Heart left ventricle (tissue), 16 donors: ENCODE data around the gene CBLL1. TPM values are rescaled to one million over a fixed set of nuclear protein-coding genes. Genes with fewer than 3 reads are reported as not detected.

Experiments
- ATAC-seq, 4 donors: fragments of 200-7000 bp; cut with Tn5 transposase; one replicate each; pipeline ENCODE4 v1.9.1; 2020 to 2022; ENCODE audit warnings: moderate library complexity in 4 of 4, mild to moderate bottlenecking in 3 of 4, moderate number of reproducible peaks in 1 of 4
- DNase-seq, 5 donors: peaks; one replicate each; pipeline ENCODE4 v3.0.0-alpha.2; 2020
- H3K27ac ChIP-seq, 12 donors: fragments of 200-600 bp; sonication (generic) in 4 of 12; one replicate each; pipeline versions ENCODE4 v1.5.0 to v1.8.0; 2016 to 2022; ENCODE audit warnings: mild to moderate bottlenecking in 2 of 12
- H3K27me3 ChIP-seq, 9 donors: fragments of 200-600 bp; sonication (generic) in 2 of 9; one replicate each; pipeline versions ENCODE4 v1.5.1 to v1.8.0; 2016 to 2022; ENCODE audit warnings: mild to moderate bottlenecking in 3 of 9
- H3K36me3 ChIP-seq, 9 donors: fragments of 200-600 bp; sonication (generic) in 2 of 9; one replicate each; pipeline versions ENCODE4 v1.5.0 to v1.8.0; 2018 to 2022; ENCODE audit warnings: mild to moderate bottlenecking in 2 of 9
- H3K4me1 ChIP-seq, 12 donors: fragments of 200-600 bp; sonication (generic) in 4 of 12; one replicate each; pipeline versions ENCODE4 v1.5.0 to v1.8.0; 2016 to 2022; ENCODE audit warnings: mild to moderate bottlenecking in 3 of 12
- H3K4me3 ChIP-seq, 12 donors: fragments of 200-600 bp; sonication (generic) in 4 of 12; one replicate each; pipeline versions ENCODE4 v1.5.0 to v1.8.0; 2017 to 2022; ENCODE audit warnings: mild to moderate bottlenecking in 9 of 12, moderate library complexity in 4 of 12
- H3K9me3 ChIP-seq, 12 donors: fragments of 200-600 bp; sonication (generic) in 4 of 12; one replicate each; pipeline versions ENCODE4 v1.5.0 to v1.8.0; 2016 to 2022; ENCODE audit warnings: mild to moderate bottlenecking in 1 of 12
- CTCF ChIP-seq, 12 donors: fragments of 200-600 bp; sonication (generic) in 4 of 12; IDR thresholded peaks; one replicate each; pipeline versions ENCODE4 v1.5.0 to v1.8.0; 2018 to 2022; ENCODE audit warnings: antibody characterized with exemption in 12 of 12, mild to moderate bottlenecking in 5 of 12
- POLR2A ChIP-seq, 2 donors: fragments of 450-650 bp; IDR thresholded peaks; one replicate each; pipeline ENCODE4 v1.6.1; 2017; ENCODE audit warnings: antibody characterized with exemption in 2 of 2, mild to moderate bottlenecking in 2 of 2, moderate library complexity in 2 of 2
- WGBS, 4 donors: extraction: QIAGEN DNeasy Blood & Tissue Kit in 2 of 4; methylation state at CpG; one replicate each; pipeline versions ENCODE4 v1.1.5 to v1.1.7; 2013 to 2018; 5-methylcytosine and 5-hydroxymethylcytosine counted together
- intact Hi-C, 10 donors: fragments of 100-400 bp; cut with DNase I; formaldehyde crosslinking; loops; one replicate each; pipeline versions ENCODE4 v1.11.1 to v1.14.2; 2022
- long read RNA-seq, 3 donors: library from polyadenylated mRNA; unstranded; transcript quantifications; one replicate each; pipeline ENCODE4 v2.0.0, GENCODE V29; 2020 to 2021
- polyA plus RNA-seq, 2 donors: library from polyadenylated mRNA; stranded (reverse); fragments of 200-250 nt; gene quantifications; one replicate each; pipeline ENCODE4 v1.2.3, GENCODE V29; 2013
- total RNA-seq, 9 donors: library from RNA; depleted of rRNA in 2 of 9; stranded (reverse); fragments of >200 nt in 2 of 9; fragmentation: NEBNext Ultra II Directional in 3 of 9; extraction: Animal tissue kit (Norgen Biotek cat#: 25700) in 3 of 9; gene quantifications; one replicate each; pipeline versions ENCODE4 v1.1.0 to v1.2.4, GENCODE V29; 2016 to 2023
- donor health status: ischemic (EF 13 %, LVEDD 7.1; RV severe dilation, severe dysfunction).
- donor health status: healthy with polysubstance abuse.
- donor health status: DM: no; HTN: yes; CAD: no.
- donor health status: DM: no; HTN: no; CAD: no.
- donor health status: ischemic (EF 25% LVEDD 6.9; RV normal size, moderate dysfunction).
- donor health status: ischemic (EF 25% LVEDD 5.7; RV mildly dilated, moderate dysfunction).
- donor health status: healthy.
- donor health status: DM: yes; HTN: yes; CAD: no.
- donor health status: ischemic (EF 35%, LVEDD 5.7; RV mildly dilated, moderate dysfunction).
- donor health status: nonischemic (EF 11% LVEDD 7.7; RV severe dilation, severe dysfunction).
- donor health status: DM: yes; HTN: yes; CAD: no.
- donor health status: PGD.
- donor health status: ischemic (EF 29% LVEDD 5.4; RV normal size, mild dysfunction).
- donor health status: nonischemic (EF 23%, LVEDD 6.1; RV moderate dilation, normal function).

Gene CBLL1, protein sequence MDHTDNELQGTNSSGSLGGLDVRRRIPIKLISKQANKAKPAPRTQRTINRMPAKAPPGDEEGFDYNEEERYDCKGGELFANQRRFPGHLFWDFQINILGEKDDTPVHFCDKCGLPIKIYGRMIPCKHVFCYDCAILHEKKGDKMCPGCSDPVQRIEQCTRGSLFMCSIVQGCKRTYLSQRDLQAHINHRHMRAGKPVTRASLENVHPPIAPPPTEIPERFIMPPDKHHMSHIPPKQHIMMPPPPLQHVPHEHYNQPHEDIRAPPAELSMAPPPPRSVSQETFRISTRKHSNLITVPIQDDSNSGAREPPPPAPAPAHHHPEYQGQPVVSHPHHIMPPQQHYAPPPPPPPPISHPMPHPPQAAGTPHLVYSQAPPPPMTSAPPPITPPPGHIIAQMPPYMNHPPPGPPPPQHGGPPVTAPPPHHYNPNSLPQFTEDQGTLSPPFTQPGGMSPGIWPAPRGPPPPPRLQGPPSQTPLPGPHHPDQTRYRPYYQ
- 10 to 100 TPM; 17.1 to 39.8 (median 24.3) TPM for total RNA-seq
- polyA plus RNA-seq: 10 to 100 TPM in 1 of 2 donors, 1 to 10 TPM in 1; 5.0 to 11.3 TPM
- long read RNA-seq, donor 1, partial matches to known transcripts: 0 of 1 reads
- long read RNA-seq, donor 1, other reads (novel, unspliced or antisense): 1 of 1 reads
- long read RNA-seq, donor 2, partial matches to known transcripts: 0 of 3 reads
- long read RNA-seq, donor 2, other reads (novel, unspliced or antisense): 3 of 3 reads
- long read RNA-seq, donor 3, partial matches to known transcripts: 1 of 1 reads
- long read RNA-seq, donor 3, other reads (novel, unspliced or antisense): 0 of 1 reads

DNA sequence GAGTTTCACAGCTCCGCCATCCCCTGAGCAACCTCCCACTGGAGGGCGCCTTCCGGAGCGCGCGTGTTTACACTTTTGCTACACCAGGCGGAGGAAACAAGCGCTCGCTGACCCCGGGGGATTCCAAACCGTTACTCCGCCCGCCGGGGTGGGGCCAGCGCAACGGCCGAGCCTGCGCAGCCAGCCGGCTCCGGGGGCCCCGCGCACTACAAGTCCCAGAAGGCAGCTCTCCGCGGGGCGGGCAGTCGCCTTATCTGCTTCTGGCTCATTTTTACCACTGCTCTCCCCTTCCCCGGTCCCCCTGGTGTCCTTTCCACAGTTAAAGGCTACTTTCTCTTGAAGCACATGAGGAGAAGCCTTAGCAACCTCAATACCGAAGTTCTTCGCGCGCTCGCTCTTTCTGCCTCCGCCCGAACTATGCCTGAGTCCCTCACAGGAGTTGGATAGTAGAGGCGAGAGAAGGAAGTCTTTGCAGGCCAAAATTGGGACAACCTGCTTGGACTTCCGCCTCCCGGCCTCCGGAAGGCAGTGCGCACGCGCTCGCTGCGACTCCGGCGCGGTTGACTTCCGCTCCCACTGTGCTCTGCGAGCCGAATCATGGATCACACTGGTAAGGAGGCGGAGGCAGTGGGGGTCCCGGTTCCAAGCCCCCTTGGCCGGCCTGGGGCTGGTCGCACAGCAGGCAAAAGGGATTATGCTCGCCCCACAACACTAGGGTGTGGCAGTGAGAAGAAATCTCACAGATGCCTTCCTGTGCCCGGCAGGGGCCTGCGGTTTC, at the start of gene CBLL1:
CBLL1 (plus strand) TSS at position 576 of the 778 bp plus-strand sequence; CDS start at position 598, 22 bp downstream.
- peaks cover 0 to 2% (median 1%) of the 10 kb centered on the region in 9 donors for H3K36me3 ChIP-seq
- TF ChIP-seq POLR2A (IDR thresholded peaks at IDR 0.05) (peak in 1 of 2 donors; percentile 72), CTCF (IDR thresholded peaks at IDR 0.05) (peak; percentile 51 to 94 (median 74))
- WGBS, 4 donors: 0 to 1% (median 0%) methylated on average over 14 to 56 of the region's 56 CpGs
- H3K27me3 ChIP-seq: no peaks in the 10 kb centered on the region
- H3K27ac ChIP-seq: peak within 1 kb of the TSS; percentile 92 to 99 (median 97)
- intact Hi-C loops: loop anchor here (2.0 to 10.0 kb wide), 6 partner anchors 129 to 404 kb away; partner anchors contain the start of genes COG5 (in 1 of the 10) and DUS4L (in 1 of the 10)
- H3K9me3 ChIP-seq: no peaks in the 10 kb centered on the region
- H3K4me3 ChIP-seq: peak within 1 kb of the TSS; percentile 67 to 94 (median 82)
- DNase-seq (peak; percentile 97 to 98 (median 98)), ATAC-seq (peak; percentile 98 to 99 (median 98))
- H3K4me1 ChIP-seq: peaks cover 7 to 48% (median 28%) of the 10 kb centered on the region in 12 donors

DNA sequence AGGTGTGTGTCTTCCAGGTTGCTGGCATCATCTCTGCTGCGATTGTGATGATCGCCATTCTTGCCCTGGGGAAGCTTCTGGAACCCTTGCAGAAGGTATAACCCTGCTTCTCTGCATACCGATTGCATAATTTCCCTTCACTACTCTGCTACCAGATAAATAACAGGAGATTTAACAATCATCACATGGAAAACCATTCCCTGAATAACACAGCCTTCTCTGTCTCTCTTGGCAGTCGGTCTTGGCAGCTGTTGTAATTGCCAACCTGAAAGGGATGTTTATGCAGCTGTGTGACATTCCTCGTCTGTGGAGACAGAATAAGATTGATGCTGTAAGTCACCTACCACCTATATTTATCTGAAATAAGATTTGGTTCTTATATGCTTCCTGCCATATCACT, 49.6 kb upstream of the CBLL1 start:
- H3K36me3 ChIP-seq: no peaks in the 10 kb centered on the region
- WGBS, 4 donors: 14 to 25% (median 20%) methylated on average over 5 of the region's 5 CpGs
- H3K9me3 ChIP-seq: no peaks in the 10 kb centered on the region
- no peaks in the 10 kb centered on the region for H3K27me3 ChIP-seq
- H3K4me3 ChIP-seq: no peak overlapping the region
- ATAC-seq (peak in 3 of 4 donors; percentile 48 to 67 (median 56)), DNase-seq (peak in 1 of 5 donors; percentile 19)
- intact Hi-C loops: no loop called here
- no peak for TF ChIP-seq CTCF (IDR thresholded peaks at IDR 0.05)
- TF ChIP-seq POLR2A (IDR thresholded peaks at IDR 0.05): no peak
- peaks cover 0 to 45% (median 23%) of the 10 kb centered on the region in 12 donors for H3K4me1 ChIP-seq
- H3K27ac ChIP-seq: peak overlapping the region in 5 of 12 donors; percentile 10 to 49 (median 32)

DNA sequence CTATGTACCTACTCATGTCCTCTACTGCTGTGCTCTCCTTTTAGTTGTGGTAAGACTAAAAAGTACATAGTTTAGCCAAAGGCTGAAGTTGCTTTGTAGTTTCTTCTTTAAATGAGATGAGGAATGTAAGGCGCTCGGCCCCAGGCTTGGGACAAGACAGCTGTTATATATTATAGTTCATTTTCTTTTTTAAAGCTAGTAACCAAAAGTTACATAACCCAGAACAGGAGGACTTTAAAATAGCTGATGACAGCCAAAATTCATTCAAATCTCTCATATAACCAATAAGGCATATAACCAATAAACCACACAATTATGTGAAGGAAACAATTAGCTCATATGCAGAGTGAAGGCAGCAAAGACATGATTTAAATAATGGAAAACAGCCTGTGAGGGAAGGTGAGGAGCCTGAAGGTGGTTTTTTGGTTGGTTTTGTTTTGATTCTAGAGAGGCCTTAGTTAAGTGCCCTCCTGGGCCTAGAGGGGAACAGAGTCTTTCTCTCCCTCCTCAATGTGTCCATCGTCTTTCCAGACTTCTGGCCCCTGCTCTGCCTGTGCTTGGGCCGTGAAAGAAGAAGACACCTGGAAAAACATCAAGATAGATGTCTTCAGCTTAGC, 47.5 kb upstream of the CBLL1 start:
- DNase-seq (no peak), ATAC-seq (no peak)

More for the DNA sequence above, 47.5 kb upstream of the CBLL1 start:
- Histone ChIP-seq H3K27ac (peak overlapping the region in 3 of 12 donors; percentile 19 to 35 (median 20)), H3K9me3 (no peaks in the 10 kb centered on the region), H3K36me3 (no peaks in the 10 kb centered on the region), H3K4me3 (no peak overlapping the region), H3K4me1 (peaks cover 0 to 35% (median 18%) of the 10 kb centered on the region in 12 donors), H3K27me3 (no peaks in the 10 kb centered on the region)
- no peak for TF ChIP-seq CTCF (IDR thresholded peaks at IDR 0.05)
- TF ChIP-seq POLR2A (IDR thresholded peaks at IDR 0.05): no peak
- intact Hi-C loops: no loop called here
- 85 to 97% (median 92%) methylated on average over 4 of the region's 4 CpGs for WGBS, 4 donors
